ENCODE measurements around the gene FAM117B. TPM values are rescaled to one million over a fixed set of nuclear protein-coding genes. Genes with fewer than 3 reads are reported as not detected.

The FAM117B gene
- total RNA-seq, 3 donors from 2014 or later (not counting 1 experiment from before 2014, with no cell fraction given): 11.6 to 14.2 (median 13.1) TPM

DNA sequence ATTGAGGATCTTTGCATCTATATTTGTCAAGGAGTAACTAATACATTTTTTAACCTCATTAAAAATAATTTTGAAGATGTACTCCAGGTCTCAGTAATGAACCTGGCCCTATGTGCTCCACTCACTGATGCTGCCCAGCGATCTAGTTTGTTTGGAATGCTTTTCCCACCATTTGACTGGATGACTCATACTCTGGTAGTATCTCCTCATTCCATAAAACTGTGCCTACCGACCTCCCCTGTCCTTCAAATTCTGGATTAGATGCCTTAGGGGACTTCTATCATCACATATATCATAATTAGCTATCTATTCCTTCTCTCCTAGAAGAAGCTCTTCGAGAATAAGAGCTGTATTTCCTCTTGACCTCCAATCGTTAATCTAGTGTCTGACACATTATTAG is 83.8 kb downstream of the FAM117B start:
- H3K36me3 Mint-ChIP-seq: peaks cover 15% of the 10 kb centered on the region
- Histone ChIP-seq H3K4me1 (ENCODE audit: control insufficient read depth, insufficient read depth, low read length) (peaks cover 7% of the 10 kb centered on the region), H3K4me3 (ENCODE audit: low read length) (no peak overlapping the region), H3K9me3 (ENCODE audit: control insufficient read depth, insufficient read depth, low read length) (no peaks in the 10 kb centered on the region), H3K27ac (ENCODE audit: low read length) (no peak overlapping the region), H3K27me3 (ENCODE audit: control insufficient read depth, insufficient read depth, low read length) (no peaks in the 10 kb centered on the region), H3K36me3 (ENCODE audit: control insufficient read depth, insufficient read depth, low read length) (no peaks in the 10 kb centered on the region)
- H3K4me1 Mint-ChIP-seq: peaks cover 7 to 22% of the 10 kb centered on the region in 2 donors
- 90% methylated on average over 2 of the region's 4 CpGs for WGBS (ENCODE audit: insufficient coverage)
- peaks cover 8 to 10% of the 10 kb centered on the region in 2 donors for H3K9me3 Mint-ChIP-seq
- ATAC-seq (no peak), DNase-seq (no peak)
- intact Hi-C loops (cut with micrococcal nuclease): no loop called here
- H3K4me3 Mint-ChIP-seq: no peak overlapping the region
- TF ChIP-seq, protein P1, sequence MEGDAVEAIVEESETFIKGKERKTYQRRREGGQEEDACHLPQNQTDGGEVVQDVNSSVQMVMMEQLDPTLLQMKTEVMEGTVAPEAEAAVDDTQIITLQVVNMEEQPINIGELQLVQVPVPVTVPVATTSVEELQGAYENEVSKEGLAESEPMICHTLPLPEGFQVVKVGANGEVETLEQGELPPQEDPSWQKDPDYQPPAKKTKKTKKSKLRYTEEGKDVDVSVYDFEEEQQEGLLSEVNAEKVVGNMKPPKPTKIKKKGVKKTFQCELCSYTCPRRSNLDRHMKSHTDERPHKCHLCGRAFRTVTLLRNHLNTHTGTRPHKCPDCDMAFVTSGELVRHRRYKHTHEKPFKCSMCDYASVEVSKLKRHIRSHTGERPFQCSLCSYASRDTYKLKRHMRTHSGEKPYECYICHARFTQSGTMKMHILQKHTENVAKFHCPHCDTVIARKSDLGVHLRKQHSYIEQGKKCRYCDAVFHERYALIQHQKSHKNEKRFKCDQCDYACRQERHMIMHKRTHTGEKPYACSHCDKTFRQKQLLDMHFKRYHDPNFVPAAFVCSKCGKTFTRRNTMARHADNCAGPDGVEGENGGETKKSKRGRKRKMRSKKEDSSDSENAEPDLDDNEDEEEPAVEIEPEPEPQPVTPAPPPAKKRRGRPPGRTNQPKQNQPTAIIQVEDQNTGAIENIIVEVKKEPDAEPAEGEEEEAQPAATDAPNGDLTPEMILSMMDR (IDR thresholded peaks at IDR 0.05): no peak
- no peak overlapping the region for H3K27ac Mint-ChIP-seq
- no peaks in the 10 kb centered on the region for H3K27me3 Mint-ChIP-seq (ENCODE audit: low read depth in 2 of 2)

DNA sequence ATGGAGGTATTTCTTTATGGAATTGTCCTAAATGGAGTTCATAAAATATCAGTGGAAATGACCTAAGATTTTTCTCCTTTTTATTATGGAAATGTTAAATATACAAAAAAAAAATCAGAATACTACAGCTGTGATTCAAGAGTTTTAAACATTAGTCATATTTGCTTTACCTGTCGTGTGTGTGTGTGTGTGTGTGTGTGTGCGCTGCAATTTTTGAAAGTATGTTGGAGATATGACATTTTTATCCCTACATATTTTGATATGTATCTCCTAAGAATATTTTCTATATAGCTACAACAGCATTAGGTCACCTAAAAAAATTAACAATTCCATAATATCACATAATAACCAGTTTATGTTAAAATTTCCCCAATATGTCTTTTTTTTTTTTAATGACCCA is 85.5 kb downstream of the FAM117B start:
- H3K36me3 ChIP-seq (ENCODE audit: control insufficient read depth, insufficient read depth, low read length): no peaks in the 10 kb centered on the region
- no peak overlapping the region for H3K27ac Mint-ChIP-seq
- no CpG with 5 or more reads among the region's 2 CpGs for WGBS (ENCODE audit: insufficient coverage)
- ATAC-seq: no peak
- TF ChIP-seq, protein P1 (IDR thresholded peaks at IDR 0.05): no peak
- H3K9me3 ChIP-seq (ENCODE audit: control insufficient read depth, insufficient read depth, low read length): no peaks in the 10 kb centered on the region
- H3K4me1 ChIP-seq (ENCODE audit: control insufficient read depth, insufficient read depth, low read length): peaks cover 7% of the 10 kb centered on the region
- H3K4me3 Mint-ChIP-seq: no peak overlapping the region
- intact Hi-C loops (cut with micrococcal nuclease): no loop called here
- H3K4me1 Mint-ChIP-seq: peaks cover 7 to 22% of the 10 kb centered on the region in 2 donors
- no peak for DNase-seq
- peaks cover 14% of the 10 kb centered on the region for H3K36me3 Mint-ChIP-seq
- H3K4me3 ChIP-seq (ENCODE audit: low read length): no peak overlapping the region
- H3K9me3 Mint-ChIP-seq: peaks cover 8 to 10% of the 10 kb centered on the region in 2 donors
- H3K27me3 Mint-ChIP-seq (ENCODE audit: low read depth in 2 of 2): no peaks in the 10 kb centered on the region
- H3K27ac ChIP-seq (ENCODE audit: low read length): no peak overlapping the region
- no peaks in the 10 kb centered on the region for H3K27me3 ChIP-seq (ENCODE audit: control insufficient read depth, insufficient read depth, low read length)

DNA sequence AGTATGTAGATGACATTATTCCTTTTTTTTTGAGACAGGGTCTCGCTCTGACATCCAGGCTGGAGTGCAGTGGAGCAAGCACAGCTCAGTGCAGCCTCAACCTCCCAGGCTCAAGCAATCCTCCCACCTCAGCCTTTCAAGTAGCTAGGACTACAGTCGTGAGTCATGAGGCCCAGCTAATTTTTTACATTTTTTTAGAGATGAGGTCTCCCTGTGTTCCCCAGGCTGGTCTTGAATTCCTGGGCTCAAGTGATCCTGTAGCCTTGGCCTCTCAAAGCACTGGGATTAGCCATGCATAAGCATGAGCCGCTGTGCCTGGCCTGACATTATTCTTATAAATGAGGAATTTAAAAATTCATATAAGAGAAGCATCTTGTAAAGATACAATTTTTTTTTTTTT is 86.9 kb downstream of the FAM117B start:
- intact Hi-C loops (cut with micrococcal nuclease): no loop called here
- Mint-ChIP-seq H3K27me3 (ENCODE audit: low read depth in 2 of 2) (no peaks in the 10 kb centered on the region), H3K4me3 (no peak overlapping the region), H3K4me1 (peaks cover 7 to 16% of the 10 kb centered on the region in 2 donors), H3K9me3 (peaks cover 3% of the 10 kb centered on the region in 2 donors), H3K36me3 (peaks cover 5% of the 10 kb centered on the region), H3K27ac (no peak overlapping the region)
- Histone ChIP-seq H3K9me3 (ENCODE audit: control insufficient read depth, insufficient read depth, low read length) (no peaks in the 10 kb centered on the region), H3K4me3 (ENCODE audit: low read length) (no peak overlapping the region), H3K36me3 (ENCODE audit: control insufficient read depth, insufficient read depth, low read length) (peaks cover 8% of the 10 kb centered on the region), H3K27me3 (ENCODE audit: control insufficient read depth, insufficient read depth, low read length) (no peaks in the 10 kb centered on the region), H3K4me1 (ENCODE audit: control insufficient read depth, insufficient read depth, low read length) (peaks cover 7% of the 10 kb centered on the region), H3K27ac (ENCODE audit: low read length) (no peak overlapping the region)
- WGBS (ENCODE audit: insufficient coverage): 90% methylated on average over 3 of the region's 3 CpGs
- no peak for DNase-seq
- ATAC-seq: no peak
- TF ChIP-seq, protein P1 (IDR thresholded peaks at IDR 0.05): no peak

DNA sequence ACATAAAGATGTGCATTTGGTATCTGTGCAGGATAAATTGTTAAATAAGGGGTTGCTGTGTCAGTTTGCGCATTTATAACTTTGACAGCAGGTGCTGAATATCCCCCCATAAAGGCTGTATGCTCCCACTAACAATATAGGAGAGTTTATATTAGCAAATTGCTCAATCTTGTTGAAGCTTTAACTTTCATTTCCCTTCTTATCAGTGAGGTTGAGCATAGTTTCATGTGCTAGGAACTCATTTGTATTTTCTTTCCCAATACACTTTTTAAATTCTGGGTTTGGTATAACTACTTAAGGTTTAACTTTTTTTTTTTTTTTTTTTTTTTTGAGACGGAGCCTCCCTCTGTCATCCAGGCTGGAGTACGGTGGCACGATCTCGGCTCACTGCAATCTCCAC is 89.0 kb downstream of the FAM117B start:
- intact Hi-C loops (cut with micrococcal nuclease): no loop called here
- DNase-seq (no peak), ATAC-seq (no peak)
- Histone ChIP-seq H3K27me3 (ENCODE audit: control insufficient read depth, insufficient read depth, low read length) (no peaks in the 10 kb centered on the region), H3K9me3 (ENCODE audit: control insufficient read depth, insufficient read depth, low read length) (no peaks in the 10 kb centered on the region), H3K4me3 (ENCODE audit: low read length) (no peak overlapping the region), H3K27ac (ENCODE audit: low read length) (no peak overlapping the region), H3K36me3 (ENCODE audit: control insufficient read depth, insufficient read depth, low read length) (peaks cover 8% of the 10 kb centered on the region), H3K4me1 (ENCODE audit: control insufficient read depth, insufficient read depth, low read length) (no peaks in the 10 kb centered on the region)
- Mint-ChIP-seq H3K27me3 (ENCODE audit: low read depth in 2 of 2) (no peaks in the 10 kb centered on the region), H3K27ac (no peak overlapping the region), H3K4me3 (no peak overlapping the region), H3K9me3 (no peaks in the 10 kb centered on the region), H3K4me1 (peaks cover 0 to 2% of the 10 kb centered on the region in 2 donors), H3K36me3 (no peaks in the 10 kb centered on the region)
- TF ChIP-seq, protein P1 (IDR thresholded peaks at IDR 0.05): no peak
- 98% methylated on average over 4 of the region's 5 CpGs for WGBS (ENCODE audit: insufficient coverage)

Data from natural killer cell (primary cell).